Neural cell (in vitro differentiated cells): ENCODE data around the gene LHPP.

Experiments used
- EP300 ChIP-seq: fragments of 450-650 bp; conservative IDR thresholded peaks from 2 replicates; pipeline ENCODE4 v1.6.1; 2014; ENCODE audit warnings: antibody characterized with exemption, mild to moderate bottlenecking, moderate library complexity; ENCODE audit not compliant: poor library complexity, severe bottlenecking
- EZH2 ChIP-seq: fragments of 200-600, 300-800 bp; shearing (Covaris generic), sonication (generic); IDR thresholded peaks from 2 replicates; pipeline ENCODE4 v1.6.1; 2014; ENCODE audit warnings: antibody characterized with exemption, low read length, borderline replicate concordance, mild to moderate bottlenecking; ENCODE audit not compliant: insufficient read depth, poor library complexity, severe bottlenecking
- MXI1 ChIP-seq: fragments of 450-650 bp; conservative IDR thresholded peaks from 2 replicates; pipeline ENCODE4 v1.6.1; 2014; ENCODE audit warnings: antibody characterized with exemption, mild to moderate bottlenecking; ENCODE audit not compliant: poor library complexity, severe bottlenecking
- POLR2AphosphoS5 ChIP-seq: IDR thresholded peaks from 2 replicates; pipeline ENCODE4 v1.6.1; 2012
- RAD21 ChIP-seq: fragments of 450-650 bp; conservative IDR thresholded peaks from 2 replicates; pipeline ENCODE4 v1.6.1; 2014; ENCODE audit warnings: antibody characterized with exemption, mild to moderate bottlenecking, moderate library complexity
- SMC3 ChIP-seq: fragments of 450-650 bp; conservative IDR thresholded peaks from 2 replicates; pipeline ENCODE4 v1.6.1; 2014; ENCODE audit warnings: antibody characterized with exemption, mild to moderate bottlenecking, moderate library complexity; ENCODE audit not compliant: poor library complexity
- TAF1 ChIP-seq: IDR thresholded peaks from 2 replicates; pipeline ENCODE4 v1.6.1; 2012; ENCODE audit warnings: low read depth
- TF ChIP-seq, protein P1 (sequence below): fragments of 450-650 bp; IDR thresholded peaks from 2 replicates; pipeline ENCODE4 v1.5.1; 2014; ENCODE audit warnings: antibody characterized with exemption, mild to moderate bottlenecking, moderate library complexity; ENCODE audit not compliant: poor library complexity, severe bottlenecking

DNA sequence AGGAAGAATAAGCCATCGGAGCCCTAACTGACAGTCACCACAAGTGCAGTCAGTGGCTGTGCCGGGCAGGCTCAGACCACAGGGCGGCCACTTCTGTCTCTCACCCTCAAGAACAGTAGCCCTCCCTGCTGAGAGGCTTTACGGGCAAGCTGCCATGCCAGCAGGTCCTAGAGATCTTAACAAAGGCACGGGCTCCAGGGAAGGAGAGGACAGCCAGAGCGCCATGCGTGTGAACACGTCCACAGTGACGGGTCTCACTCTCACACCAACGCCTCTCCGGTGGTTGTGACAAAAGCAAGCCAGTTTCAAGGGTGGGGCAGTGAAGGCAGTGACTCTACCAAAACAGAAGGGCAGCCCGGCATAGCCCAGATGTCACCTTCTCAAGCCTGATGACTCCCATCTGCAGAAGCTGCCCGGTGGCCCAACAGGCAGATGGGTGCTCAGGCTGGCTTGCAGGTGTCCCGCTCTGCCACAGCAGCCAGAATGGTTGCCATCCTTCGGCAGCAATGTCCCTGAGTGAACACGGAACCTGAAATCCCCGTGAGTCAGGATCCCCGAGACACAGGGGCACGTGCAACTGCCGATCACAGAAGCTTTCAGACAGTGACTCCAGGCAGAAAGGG is 180.6 kb downstream of the LHPP start:
- no peak for TF ChIP-seq EP300
- TF ChIP-seq, protein P1, sequence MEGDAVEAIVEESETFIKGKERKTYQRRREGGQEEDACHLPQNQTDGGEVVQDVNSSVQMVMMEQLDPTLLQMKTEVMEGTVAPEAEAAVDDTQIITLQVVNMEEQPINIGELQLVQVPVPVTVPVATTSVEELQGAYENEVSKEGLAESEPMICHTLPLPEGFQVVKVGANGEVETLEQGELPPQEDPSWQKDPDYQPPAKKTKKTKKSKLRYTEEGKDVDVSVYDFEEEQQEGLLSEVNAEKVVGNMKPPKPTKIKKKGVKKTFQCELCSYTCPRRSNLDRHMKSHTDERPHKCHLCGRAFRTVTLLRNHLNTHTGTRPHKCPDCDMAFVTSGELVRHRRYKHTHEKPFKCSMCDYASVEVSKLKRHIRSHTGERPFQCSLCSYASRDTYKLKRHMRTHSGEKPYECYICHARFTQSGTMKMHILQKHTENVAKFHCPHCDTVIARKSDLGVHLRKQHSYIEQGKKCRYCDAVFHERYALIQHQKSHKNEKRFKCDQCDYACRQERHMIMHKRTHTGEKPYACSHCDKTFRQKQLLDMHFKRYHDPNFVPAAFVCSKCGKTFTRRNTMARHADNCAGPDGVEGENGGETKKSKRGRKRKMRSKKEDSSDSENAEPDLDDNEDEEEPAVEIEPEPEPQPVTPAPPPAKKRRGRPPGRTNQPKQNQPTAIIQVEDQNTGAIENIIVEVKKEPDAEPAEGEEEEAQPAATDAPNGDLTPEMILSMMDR = no peak
- no peak for TF ChIP-seq EZH2
- no peak for TF ChIP-seq POLR2AphosphoS5
- no peak for TF ChIP-seq SMC3
- no peak for TF ChIP-seq TAF1
- TF ChIP-seq MXI1 = no peak
- TF ChIP-seq RAD21 = no peak
